DMS114 treated with DMSO at 0.1 percent for 48 hours (cell line): ENCODE results near the gene EPHA2.

Experiments used
- DNase-seq: peaks from one replicate; lab custom pipeline; 2025; ENCODE audit not compliant: unreplicated experiment; lab: John Stamatoyannopoulos, UW

Gene EPHA2

GRCh38 chr1:16076031-16076864 lies 79.6 kb downstream of the EPHA2 start:
- DNase-seq: no peak

GRCh38 chr1:16075337-16076030 lies 80.4 kb downstream of the EPHA2 start:
- no peak for DNase-seq
